Measurements from ENCODE around the gene YIF1A.
A peak's percentile ranks its signal among the peaks of the same experiment; 100 is the strongest.

The YIF1A gene

GRCh38 chr11:66275984-66276612 lies 12.8 kb downstream of the YIF1A start:
- no peaks in the 10 kb centered on the region for H3K9me3 Mint-ChIP-seq
- ATAC-seq (no peak), DNase-seq (ENCODE audit: low spot score in 2 of 2) (no peak)
- peaks cover 67% of the 10 kb centered on the region for H3K4me1 Mint-ChIP-seq
- no peak overlapping the region for H3K4me3 Mint-ChIP-seq
- no peak overlapping the region for H3K27ac Mint-ChIP-seq
- H3K36me3 Mint-ChIP-seq: peaks cover 73% of the 10 kb centered on the region

DNA sequence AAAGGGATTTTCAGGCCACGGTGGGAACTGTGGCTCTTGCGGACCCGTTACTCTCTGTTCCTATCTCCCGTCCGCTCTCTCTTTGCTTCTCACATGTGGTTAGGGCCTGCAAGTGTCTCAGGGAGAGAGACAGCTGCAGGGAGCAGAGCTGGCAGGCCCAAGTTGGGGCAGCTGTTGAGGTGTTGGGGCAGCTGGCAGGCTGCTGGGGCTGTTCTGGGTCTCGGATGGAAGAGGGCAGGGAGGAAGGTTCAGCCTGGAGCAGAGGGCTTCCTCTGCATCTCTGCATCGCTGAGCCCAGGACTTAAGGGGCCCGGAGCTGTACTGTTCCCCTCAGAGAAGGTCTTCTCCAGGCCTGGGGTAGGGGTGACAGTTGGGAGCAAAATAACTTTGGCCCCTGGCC lies 13.5 kb downstream of the YIF1A start:
- H3K36me3 Mint-ChIP-seq: peaks cover 76% of the 10 kb centered on the region
- no peak overlapping the region for H3K27ac Mint-ChIP-seq
- H3K9me3 Mint-ChIP-seq: no peaks in the 10 kb centered on the region
- H3K4me3 Mint-ChIP-seq: no peak overlapping the region
- DNase-seq (ENCODE audit: low spot score in 2 of 2) (no peak), ATAC-seq (no peak)
- peaks cover 68% of the 10 kb centered on the region for H3K4me1 Mint-ChIP-seq

DNA sequence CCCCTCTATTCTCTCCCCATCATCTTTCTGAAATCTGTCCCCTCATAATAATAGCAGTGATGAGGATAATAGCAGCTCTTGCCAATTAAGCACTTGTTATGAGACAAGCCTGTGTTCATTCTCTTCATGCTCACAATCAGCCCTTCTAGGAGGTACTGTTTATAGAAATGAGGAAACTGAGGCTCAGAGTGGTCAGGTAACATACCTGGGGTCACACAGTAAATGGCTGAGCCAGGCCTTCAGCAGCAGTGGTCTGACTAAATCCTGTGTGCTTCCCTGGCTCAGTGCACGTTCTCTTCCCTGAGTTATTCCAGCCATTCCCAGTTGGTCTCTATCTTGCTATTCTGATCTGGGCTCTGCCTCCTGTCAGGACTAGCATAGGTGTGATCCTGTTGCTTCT lies 14.7 kb downstream of the YIF1A start:
- no peak overlapping the region for H3K4me3 Mint-ChIP-seq
- peaks cover 86% of the 10 kb centered on the region for H3K36me3 Mint-ChIP-seq
- H3K27ac Mint-ChIP-seq: peak overlapping the region; percentile 77
- H3K9me3 Mint-ChIP-seq: no peaks in the 10 kb centered on the region
- no peak for DNase-seq (ENCODE audit: low spot score in 2 of 2)
- ATAC-seq: no peak
- peaks cover 70% of the 10 kb centered on the region for H3K4me1 Mint-ChIP-seq

DNA sequence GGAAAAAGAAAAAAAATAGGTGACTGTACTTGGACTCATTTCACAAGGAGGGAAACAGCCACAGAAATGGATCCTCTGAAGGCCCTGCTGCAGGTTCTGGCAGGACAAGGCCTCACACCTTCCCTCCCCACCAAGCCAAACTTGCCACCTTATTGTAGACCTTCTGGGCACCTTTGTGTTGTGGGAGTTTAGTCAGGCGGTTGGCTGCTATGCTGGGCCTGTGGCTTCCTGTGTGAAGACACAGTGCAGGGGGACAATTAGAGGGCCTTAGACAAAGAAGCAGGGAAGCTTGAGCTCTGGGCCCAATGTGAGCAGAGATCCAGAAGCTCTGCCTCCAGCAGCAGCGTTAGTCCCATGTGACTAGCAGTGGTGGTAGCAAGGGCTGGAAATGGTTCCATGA lies 16.3 kb downstream of the YIF1A start:
- Mint-ChIP-seq H3K27ac (peak overlapping the region; percentile 77), H3K36me3 (peaks cover 95% of the 10 kb centered on the region), H3K9me3 (no peaks in the 10 kb centered on the region), H3K4me1 (peaks cover 71% of the 10 kb centered on the region), H3K4me3 (peak overlapping the region; percentile 37)
- ATAC-seq (no peak), DNase-seq (ENCODE audit: low spot score in 2 of 2) (no peak)

DNA sequence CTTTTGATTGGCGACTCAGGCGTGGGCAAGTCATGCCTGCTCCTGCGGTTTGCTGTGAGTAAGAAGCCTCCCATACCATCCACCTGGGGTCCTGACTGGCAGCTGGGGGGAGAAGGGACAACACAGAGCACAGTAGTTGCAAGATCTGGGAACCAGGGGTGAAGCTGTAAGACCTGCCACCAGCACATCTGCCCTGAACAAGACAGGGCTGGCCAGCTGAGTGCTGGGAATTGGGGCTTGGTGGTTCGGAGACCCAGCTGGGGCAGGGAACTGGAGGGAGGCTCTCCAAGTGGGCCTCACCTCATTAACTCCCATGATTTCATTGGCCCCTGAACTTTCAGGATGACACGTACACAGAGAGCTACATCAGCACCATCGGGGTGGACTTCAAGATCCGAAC lies 17.1 kb downstream of the YIF1A start:
- DNase-seq (ENCODE audit: low spot score in 2 of 2): no peak
- Mint-ChIP-seq H3K36me3 (peaks cover 91% of the 10 kb centered on the region), H3K9me3 (no peaks in the 10 kb centered on the region), H3K27ac (peak overlapping the region; percentile 79), H3K4me1 (peaks cover 74% of the 10 kb centered on the region), H3K4me3 (peak overlapping the region; percentile 37)
- no peak for ATAC-seq

GRCh38 chr11:66268952-66269905 lies 19.7 kb downstream of the YIF1A start:
- DNase-seq (ENCODE audit: low spot score in 2 of 2) (no peak), ATAC-seq (no peak)
- H3K9me3 Mint-ChIP-seq: no peaks in the 10 kb centered on the region
- peaks cover 63% of the 10 kb centered on the region for H3K4me1 Mint-ChIP-seq
- H3K27ac Mint-ChIP-seq: peak overlapping the region; percentile 98
- peak overlapping the region; percentile 93 for H3K4me3 Mint-ChIP-seq
- peaks cover 70% of the 10 kb centered on the region for H3K36me3 Mint-ChIP-seq

- H3K27ac Mint-ChIP-seq: peak within 1 kb of the TSS; percentile 98
- ATAC-seq (peak; percentile 90), DNase-seq (ENCODE audit: low spot score in 2 of 2) (peak; percentile 99 to 100)
- peak within 1 kb of the TSS; percentile 93 for H3K4me3 Mint-ChIP-seq
- H3K9me3 Mint-ChIP-seq: no peaks in the 10 kb centered on the region
- peaks cover 61% of the 10 kb centered on the region for H3K36me3 Mint-ChIP-seq
- peaks cover 54% of the 10 kb centered on the region for H3K4me1 Mint-ChIP-seq
Measured at GRCh38 chr11:66268244-66268951, 20.5 kb downstream of the YIF1A start, which contains the start of gene RAB1B. Gene RAB1B (plus strand): TSS chr11:66268639. CDS start chr11:66268680, 41 bp downstream.

DNA sequence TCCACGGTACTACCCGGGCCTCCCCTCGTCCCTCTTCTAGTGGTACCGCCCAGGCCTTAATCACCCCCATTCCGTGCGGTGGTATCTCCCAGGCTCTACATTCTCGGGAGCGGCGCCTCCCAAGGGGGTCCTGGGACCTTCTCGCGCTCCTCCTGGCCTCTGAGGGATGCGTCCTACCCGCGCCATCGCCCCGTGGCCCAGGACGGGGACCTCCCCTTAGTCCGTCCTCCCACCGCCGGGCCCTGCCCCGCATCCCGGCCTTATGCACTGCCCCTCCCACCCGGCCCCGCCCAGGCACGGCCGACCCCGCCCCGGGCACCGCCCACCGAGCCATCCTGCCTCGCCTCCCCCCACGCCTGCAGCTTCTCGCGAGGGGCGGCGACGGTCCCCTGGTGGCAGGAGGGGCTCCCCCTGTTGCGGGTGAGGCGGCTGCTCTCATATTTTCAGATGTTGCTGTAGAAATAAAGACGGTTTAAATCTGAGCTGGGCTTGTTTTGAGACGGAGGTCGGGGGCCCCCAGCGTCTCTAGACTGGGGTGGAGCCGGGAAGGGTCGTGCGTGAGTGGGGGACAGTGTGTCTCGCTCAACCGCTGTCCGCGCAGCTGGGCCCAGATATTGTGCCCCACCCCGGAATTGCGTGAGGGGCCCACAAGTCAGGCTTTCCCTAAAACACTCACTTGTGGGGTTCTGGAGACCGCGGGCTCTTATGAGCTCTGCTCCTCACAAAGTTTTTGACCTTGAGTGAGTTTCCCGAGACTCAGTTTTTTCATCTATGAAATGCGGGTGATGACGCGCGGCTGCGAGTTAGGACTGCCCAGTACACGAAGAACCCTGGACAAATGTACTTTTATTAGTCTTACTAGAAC lies 21.3 kb downstream of the YIF1A start:
- H3K4me1 Mint-ChIP-seq: peaks cover 47% of the 10 kb centered on the region
- H3K9me3 Mint-ChIP-seq: no peaks in the 10 kb centered on the region
- H3K36me3 Mint-ChIP-seq: peaks cover 54% of the 10 kb centered on the region
- DNase-seq (ENCODE audit: low spot score in 2 of 2): peak; percentile 82 to 91
- peak; percentile 68 for ATAC-seq
- H3K4me3 Mint-ChIP-seq: peak overlapping the region; percentile 93
- peak overlapping the region; percentile 98 for H3K27ac Mint-ChIP-seq

GRCh38 chr11:66267039-66267378 lies 21.9 kb downstream of the YIF1A start:
- Mint-ChIP-seq H3K36me3 (peaks cover 54% of the 10 kb centered on the region), H3K9me3 (no peaks in the 10 kb centered on the region), H3K4me3 (peak overlapping the region; percentile 93), H3K4me1 (peaks cover 41% of the 10 kb centered on the region), H3K27ac (peak overlapping the region; percentile 98)
- ATAC-seq: no peak
- DNase-seq (ENCODE audit: low spot score in 2 of 2): no peak

GRCh38 chr11:66266378-66267038 lies 22.4 kb downstream of the YIF1A start:
- Mint-ChIP-seq H3K9me3 (no peaks in the 10 kb centered on the region), H3K4me3 (peak overlapping the region; percentile 93), H3K4me1 (peaks cover 36% of the 10 kb centered on the region), H3K27ac (peak overlapping the region; percentile 98), H3K36me3 (peaks cover 51% of the 10 kb centered on the region)
- no peak for DNase-seq (ENCODE audit: low spot score in 2 of 2)
- no peak for ATAC-seq

GRCh38 chr11:66265531-66266377 lies 23.2 kb downstream of the YIF1A start:
- Mint-ChIP-seq H3K9me3 (no peaks in the 10 kb centered on the region), H3K4me1 (peaks cover 31% of the 10 kb centered on the region), H3K36me3 (peaks cover 51% of the 10 kb centered on the region), H3K27ac (no peak overlapping the region), H3K4me3 (no peak overlapping the region)
- no peak for ATAC-seq
- no peak for DNase-seq (ENCODE audit: low spot score in 2 of 2)

DNA sequence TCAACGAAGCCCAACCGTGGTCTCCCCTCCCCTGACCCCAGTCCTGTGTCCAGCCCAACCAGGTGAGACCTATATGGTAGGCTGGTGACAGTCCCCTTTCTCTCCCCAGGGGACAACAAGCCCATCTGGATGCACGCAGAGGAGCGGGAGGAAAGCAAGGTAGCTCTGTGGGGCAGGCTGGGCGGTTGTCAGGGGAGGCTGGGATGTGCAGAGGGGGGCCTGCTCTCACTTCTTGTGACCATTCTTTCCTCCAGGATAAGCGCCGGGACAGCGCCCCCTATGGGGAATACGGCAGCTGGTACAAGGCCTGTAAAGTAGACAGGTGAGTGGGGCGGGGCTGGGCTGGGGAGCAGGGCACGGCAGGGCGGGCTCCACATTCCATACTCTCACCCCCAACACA lies 24.0 kb downstream of the YIF1A start:
- no peaks in the 10 kb centered on the region for H3K9me3 Mint-ChIP-seq
- DNase-seq (ENCODE audit: low spot score in 2 of 2): peak in 1 of 2 donors; percentile 63
- peaks cover 55% of the 10 kb centered on the region for H3K36me3 Mint-ChIP-seq
- no peak for ATAC-seq
- H3K4me3 Mint-ChIP-seq: no peak overlapping the region
- peaks cover 28% of the 10 kb centered on the region for H3K4me1 Mint-ChIP-seq
- H3K27ac Mint-ChIP-seq: peak overlapping the region; percentile 63

GRCh38 chr11:66264383-66264782 lies 24.6 kb downstream of the YIF1A start:
- Mint-ChIP-seq H3K36me3 (peaks cover 55% of the 10 kb centered on the region), H3K27ac (peak overlapping the region; percentile 63), H3K4me3 (no peak overlapping the region), H3K9me3 (no peaks in the 10 kb centered on the region), H3K4me1 (peaks cover 28% of the 10 kb centered on the region)
- ATAC-seq (no peak), DNase-seq (ENCODE audit: low spot score in 2 of 2) (peak in 1 of 2 donors; percentile 50)

Measured in stimulated activated effector memory CD8-positive, alpha-beta T cell treated with anti-CD3 and anti-CD28 coated beads, Interleukin-12 subunit alpha, Interleukin-12 subunit beta, amount 100 ng/mL, for 72 hours (primary cell).